NCI-H2227 treated with DMSO at 0.1 percent for 48 hours (cell line): ENCODE measurements around the gene APBB2.

Source experiments
- DNase-seq: peaks from one replicate; lab custom pipeline; 2025; lab: John Stamatoyannopoulos, UW

The APBB2 gene

DNA sequence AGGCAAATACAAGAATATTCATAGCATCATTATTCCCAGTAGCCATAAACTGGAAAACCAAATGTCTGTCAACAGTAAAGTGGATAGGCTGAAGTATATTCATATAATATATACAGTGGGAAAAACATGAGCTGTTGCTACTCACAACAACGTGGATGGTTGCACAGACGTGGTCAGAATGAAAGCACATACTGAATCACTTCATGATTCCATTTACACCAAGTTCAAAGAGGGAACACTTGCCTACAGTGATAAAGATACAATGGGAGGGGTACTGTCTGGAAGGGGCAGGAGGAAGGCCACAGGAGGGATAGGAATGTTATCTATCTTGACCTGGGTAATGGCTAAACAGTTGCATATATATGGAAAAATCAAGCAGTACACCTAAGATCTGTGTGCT, 25.3 kb downstream of the APBB2 start:
- no peak for DNase-seq

DNA sequence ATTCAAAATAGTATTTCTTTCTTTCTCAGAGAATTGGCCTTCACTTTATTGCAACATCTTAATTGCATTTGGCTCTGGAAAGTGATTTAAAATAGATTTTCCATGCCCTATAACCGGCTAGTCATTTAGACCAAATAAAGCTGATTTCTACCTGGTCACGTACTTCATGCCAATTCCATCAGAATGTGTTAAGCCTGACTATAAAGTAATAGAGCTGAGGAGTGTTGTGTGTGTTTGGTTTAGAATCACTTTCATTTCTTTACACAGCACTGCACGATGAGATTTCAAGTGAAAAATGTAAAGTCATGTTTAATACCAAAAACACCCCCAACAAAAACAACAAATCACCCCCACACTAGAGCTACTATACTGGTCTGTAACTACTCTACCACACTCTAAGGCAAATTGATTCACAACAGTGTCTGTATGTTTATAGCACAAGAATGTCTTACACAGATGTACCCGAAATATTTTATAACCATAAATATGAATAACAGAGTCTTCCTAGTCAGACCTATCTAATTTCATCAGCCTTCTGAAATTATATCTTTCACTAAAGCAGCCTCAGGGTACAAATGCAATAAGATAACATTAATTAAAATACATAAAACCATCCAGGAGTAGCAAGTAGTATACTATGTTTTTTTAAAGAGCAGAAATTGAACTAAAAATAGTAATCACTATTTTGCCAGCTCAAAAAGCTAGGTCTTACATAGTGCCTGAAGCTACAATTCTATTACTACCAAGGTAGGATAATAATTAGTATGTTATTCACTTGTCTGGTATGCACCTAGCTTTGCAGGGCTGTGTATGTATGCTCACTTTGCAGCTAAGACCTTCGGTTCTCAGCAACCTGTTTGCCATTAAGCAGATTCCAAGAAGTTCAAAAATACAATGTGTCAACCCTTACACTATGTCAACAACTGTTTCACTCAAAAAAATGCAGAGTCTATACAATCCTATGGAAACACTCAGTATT, 28.4 kb downstream of the APBB2 start:
- no peak for DNase-seq

GRCh38 chr4:41184009-41184408, 30.3 kb downstream of the APBB2 start:
- no peak for DNase-seq

DNA sequence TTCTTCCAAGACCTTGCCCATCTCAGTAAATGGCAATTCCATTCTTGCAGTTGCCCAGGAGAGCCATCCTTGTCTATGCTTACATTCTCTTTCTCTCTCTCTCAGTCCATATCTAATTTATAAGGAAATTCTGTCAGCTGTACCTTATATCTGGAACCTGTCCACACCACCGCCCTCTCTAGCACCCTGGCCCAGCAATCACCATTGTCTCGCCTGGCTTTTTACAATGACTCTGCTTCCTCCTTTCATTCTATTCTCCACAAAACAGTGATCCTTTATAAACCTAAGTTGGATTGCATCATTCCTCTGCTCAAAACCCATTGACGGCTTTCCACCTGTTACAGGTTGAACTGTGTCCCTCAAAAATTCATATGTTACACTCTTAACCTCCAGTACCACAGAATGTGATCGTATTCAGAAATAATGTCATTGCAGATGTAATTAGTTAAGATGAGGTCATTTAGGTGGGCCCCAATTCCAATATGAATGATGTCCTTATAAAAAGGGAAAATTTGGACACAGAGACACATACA, 31.3 kb downstream of the APBB2 start:
- no peak for DNase-seq

GRCh38 chr4:41181037-41181436, 33.3 kb downstream of the APBB2 start:
- DNase-seq = no peak

DNA sequence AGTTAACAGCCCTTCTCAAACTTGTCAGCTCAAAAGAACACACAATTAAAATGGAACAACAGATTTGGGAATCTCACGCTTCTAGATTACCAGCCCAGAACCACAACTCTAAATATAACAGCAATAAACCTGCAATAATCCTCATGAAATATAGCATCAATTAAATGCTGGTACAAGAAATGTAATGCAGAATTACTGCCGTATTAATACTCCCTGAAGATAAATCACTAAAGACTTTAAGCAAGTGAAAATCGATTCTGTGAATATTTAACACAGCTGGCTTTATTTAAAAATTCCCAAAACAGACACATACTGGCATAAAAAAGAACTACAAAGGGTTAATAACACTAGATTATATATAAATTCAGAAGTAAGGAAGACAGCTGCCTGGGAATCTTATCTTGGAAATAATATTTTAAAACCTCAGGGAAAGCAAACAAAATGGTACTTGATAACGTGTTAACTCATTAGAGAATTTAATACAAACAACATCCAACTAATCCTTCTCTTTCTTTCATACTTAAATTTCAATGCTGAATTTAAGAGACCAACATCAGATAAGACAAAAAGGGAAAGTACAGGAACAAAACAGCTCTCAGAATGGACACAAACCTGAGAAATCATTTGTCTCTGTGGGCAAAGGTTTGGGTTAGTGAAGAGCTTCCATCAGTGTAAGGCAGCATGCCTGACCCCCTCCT, 34.7 kb downstream of the APBB2 start:
- no peak for DNase-seq

DNA sequence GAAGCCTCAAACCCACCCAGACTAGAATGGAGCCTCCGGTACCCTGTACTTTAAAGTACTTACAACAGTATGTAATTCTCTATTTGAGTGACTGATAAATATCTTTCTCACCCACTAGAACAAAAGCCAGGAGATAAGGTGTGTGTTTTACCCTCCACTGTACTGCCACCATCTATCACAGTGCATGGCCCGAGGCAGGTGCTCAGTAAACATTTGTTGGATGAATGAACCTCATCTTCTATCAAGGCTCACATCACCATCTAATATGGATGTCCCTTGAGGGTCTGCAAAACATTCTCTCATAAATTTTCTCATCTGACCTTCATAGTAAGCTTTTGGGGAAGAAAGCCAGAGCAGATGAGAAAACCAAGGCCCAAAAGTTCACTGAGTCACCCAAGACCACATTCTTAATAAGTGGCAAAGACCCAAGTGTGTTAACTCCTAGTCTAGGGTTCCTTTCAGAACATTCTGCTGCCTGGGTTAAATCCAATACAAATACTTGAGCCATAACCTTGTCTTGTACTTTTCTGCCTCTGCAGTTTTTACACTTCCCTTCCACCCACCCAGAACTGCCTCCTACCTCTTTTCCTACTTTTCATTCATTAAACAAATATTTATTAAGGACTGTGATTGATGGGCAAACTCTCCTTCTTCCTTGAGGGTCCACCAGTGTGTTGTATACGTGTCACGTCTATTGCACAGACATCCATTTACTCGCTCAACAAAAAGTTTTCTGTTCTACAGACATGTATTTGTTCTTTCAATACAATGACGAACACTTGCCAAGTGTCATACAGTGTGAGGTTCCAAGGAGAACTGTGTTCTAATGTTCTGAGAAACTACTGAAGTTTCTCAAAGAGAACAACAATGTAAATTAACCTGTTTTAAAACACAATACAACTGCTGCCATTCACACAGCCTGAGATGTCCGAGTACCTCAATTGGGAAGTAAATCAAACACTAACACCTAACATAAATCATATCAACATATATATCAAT, 35.7 kb downstream of the APBB2 start:
- DNase-seq = no peak

- no peak for DNase-seq
Observed at GRCh38 chr4:41177016-41177415, 37.3 kb downstream of the APBB2 start.

DNA sequence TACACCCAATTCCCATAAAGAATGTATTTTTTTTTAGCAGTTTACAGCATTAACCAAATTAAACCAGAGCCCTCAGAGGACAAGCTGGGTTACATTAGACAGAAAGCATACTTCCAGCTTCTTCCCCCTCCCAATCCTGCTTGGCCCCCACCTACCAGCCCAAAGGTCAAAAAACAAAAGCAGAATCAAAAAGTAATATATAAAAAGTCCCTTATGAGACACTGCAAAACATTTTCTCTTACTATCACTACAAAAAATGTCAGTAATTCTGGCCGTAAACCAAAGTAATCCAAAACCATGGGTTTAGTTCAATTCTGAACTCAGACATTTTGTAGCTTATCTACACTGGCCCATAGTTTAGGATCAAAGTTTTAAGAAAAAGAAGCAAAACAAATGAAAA, 38.0 kb downstream of the APBB2 start:
- no peak for DNase-seq

DNA sequence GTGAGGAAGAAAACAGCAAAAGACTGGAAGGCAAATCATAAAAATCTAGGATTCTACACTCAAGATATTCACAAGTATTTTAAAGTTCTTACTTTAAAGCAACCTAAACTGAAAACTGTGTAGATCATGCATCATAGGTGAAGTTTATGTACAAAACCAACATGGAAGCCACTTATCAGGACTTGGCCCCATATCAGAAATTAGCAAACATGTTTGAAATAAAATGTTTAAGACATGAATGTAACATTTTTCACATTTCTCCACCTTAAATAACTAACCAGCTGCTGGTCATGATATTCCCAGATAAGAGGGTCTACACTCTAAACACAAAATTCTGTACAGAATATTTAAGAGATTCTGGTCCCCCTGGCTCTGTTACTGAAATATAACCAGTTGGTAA, 38.5 kb downstream of the APBB2 start:
- DNase-seq = no peak

DNA sequence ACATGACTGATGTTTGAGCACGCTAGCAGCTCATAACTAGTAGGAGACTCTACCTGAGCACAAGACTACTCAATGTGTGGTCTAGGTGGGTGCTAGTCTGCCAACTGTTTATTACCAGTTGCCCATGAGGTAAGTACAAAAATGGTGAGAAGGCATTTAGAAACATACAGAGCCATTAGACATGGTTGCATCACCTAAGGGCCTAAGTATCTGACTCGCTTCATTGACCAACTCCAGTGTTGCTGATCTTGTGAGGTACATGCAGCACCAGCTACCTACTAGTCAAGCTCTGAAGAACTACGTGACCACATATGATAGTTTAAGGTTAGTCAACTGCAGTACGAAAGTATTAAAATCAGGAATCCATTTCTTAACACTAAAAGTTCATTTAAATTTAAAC, 39.9 kb downstream of the APBB2 start:
- no peak for DNase-seq

DNA sequence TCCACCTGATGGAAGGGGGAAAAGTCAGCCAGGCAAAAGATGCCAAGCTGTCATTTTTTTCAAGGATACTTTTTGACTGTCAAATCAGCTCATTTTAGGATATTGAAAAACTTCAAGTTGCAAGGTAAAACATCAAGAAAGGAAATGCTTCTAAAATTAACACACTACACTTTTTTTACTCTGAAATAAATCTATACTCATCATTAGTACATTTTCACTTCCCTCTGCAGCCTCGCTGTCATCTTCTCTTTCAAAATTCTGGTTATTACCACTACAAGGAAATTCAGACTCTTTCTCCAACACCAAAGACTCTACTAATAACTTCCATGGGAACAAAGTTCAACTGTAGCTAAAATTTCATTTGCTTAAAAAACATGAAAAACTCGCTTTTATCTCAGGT, 41.6 kb downstream of the APBB2 start:
- no peak for DNase-seq

DNA sequence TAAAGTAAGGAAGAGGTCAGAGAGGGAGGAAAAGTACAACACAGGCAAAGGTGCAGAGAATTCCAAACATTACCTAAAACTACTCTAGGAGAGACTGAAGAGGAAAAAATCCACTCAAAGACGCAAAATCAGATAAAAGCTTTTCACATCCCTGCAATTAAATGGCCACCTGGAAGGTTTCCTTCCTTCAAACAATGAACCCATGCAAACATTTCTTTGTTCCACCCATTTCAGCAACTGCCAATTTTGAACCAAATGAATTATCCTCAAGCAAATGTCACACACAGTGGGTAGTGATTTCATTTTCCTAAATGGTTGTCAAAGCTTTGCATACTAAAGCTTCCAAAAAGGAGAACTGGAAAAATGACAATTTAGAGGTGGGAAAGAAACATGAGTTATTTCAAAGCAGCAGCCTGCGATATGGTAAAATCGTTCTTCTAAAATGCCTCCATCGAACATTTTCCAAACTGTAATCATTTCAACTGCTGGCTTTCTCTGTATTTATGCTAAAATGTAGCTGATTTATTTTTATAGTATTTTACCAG, 45.0 kb downstream of the APBB2 start:
- DNase-seq = peak; percentile 33

DNA sequence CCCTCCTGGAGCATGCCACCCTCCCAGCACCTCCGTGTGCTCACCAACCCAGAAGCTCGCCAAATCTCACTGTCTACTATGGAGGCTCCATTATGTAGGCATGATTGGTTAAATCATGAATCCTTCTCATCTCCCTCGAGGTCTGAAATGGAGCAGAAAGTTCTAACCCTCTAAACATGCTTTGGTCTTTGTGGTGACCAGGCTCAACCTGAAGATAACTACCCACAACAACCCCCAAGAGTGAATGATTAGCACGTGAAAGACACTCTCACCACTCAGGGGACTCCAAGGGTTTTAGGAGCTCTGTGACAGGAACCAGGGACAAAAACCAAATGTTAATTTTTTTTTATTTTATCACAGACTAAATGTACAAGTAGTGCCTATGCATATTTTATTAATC, 47.2 kb downstream of the APBB2 start:
- no peak for DNase-seq

DNA sequence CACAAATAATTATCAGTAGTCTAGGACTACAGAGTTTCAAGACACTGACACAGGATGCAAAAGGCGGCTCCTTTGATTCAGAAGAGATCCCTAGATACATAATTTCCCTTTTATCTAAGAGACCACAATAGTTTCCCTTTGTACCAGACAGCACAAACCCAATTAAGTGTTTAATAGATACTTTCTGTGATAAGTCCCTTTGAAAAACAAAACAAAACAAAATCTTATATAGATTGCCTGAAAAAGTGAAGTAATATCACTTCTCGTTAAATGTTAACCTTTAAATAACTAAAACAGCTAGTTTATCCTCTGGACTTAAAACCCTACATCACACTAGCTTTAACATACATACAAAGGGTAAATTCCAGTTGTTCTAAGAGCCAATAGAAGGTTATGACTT, 49.9 kb downstream of the APBB2 start:
- DNase-seq = no peak

- DNase-seq = no peak
Observed at GRCh38 chr4:41161355-41161754, 53.0 kb downstream of the APBB2 start.

DNA sequence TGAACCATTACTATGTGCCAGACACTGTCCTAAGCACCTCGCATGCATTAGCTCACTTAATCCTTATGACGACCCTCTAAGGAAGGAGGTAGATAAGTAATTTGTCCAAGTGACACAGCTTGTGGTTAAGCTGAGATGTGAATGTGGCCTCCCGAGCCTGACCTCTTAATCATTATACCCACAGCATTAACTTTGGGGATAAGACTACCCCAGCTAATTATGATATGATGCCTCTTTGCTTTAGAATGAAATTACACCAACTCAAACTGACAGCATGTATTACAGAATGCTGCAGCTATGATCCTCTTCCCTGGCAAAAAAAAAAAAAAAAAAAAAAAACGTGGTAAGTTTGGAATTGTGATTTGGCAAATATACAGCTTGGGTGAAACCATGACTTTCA, 53.5 kb downstream of the APBB2 start:
- DNase-seq = no peak

- DNase-seq = no peak
Observed at GRCh38 chr4:41160012-41160789, 54.1 kb downstream of the APBB2 start.

DNA sequence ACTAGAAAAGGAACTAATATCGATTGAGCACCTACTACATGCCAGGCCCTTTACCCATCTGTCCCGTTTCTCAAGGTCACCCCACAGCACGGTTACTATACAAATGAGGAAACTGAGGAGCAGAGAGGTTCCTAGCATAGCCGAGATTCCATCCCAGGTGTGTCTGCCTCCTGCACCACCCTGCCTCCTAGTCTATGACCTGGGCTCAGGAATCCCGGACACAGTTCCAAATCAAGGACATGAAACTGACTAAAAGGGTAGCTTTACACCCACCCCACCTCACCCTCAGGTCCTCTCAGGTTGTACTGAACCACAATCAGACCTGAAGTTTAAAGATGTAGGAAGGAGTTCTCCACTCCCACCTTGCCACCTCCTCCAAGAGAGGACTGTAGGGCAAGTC, 55.6 kb downstream of the APBB2 start:
- no peak for DNase-seq

- DNase-seq = no peak
Observed at GRCh38 chr4:41158274-41158673, 56.1 kb downstream of the APBB2 start.

DNA sequence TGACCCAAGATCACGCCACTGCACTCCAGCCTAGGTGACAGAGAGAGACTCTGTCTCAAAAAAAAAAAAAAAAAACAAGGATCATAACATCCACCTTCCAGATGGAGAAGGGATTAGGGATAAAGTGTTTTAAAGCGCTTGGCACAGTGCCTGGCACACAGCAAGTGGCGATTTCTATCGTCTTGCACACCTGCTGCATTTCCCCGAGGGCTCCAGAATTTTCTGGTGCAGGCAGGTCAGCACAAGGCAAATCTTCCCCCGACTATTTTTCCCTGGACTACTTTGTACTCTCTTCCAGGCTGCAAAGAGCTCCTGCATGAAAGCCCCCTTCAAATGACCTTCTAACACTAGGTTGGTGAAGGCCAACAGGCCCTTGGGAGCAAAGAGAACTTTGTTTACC, 57.3 kb downstream of the APBB2 start:
- DNase-seq = no peak
